Glomerular endothelial cell (primary cell): ENCODE data around the gene BPIFB3. TPM values are rescaled to one million over a fixed set of nuclear protein-coding genes. Genes with fewer than 3 reads are reported as not detected.
"Not testable (repeated sequence)": the region's sequence is repeated elsewhere in the genome, so short reads cannot be mapped to it uniquely, and the experiment has no call there.

Experiments used
- DNase-seq: peaks from one replicate; pipeline ENCODE4 v3.0.0-alpha.2; 2011; ENCODE audit warnings: low read depth, low spot score; ENCODE audit errors: extremely low read depth
- total RNA-seq: library from RNA; depleted of rRNA; stranded (reverse); fragments of >200 nt; gene quantifications from 2 replicates; pipeline ENCODE4 v1.2.3, GENCODE V29; 2015

The BPIFB3 gene
- total RNA-seq, 1 donor from 2014 or later = not detected

DNA sequence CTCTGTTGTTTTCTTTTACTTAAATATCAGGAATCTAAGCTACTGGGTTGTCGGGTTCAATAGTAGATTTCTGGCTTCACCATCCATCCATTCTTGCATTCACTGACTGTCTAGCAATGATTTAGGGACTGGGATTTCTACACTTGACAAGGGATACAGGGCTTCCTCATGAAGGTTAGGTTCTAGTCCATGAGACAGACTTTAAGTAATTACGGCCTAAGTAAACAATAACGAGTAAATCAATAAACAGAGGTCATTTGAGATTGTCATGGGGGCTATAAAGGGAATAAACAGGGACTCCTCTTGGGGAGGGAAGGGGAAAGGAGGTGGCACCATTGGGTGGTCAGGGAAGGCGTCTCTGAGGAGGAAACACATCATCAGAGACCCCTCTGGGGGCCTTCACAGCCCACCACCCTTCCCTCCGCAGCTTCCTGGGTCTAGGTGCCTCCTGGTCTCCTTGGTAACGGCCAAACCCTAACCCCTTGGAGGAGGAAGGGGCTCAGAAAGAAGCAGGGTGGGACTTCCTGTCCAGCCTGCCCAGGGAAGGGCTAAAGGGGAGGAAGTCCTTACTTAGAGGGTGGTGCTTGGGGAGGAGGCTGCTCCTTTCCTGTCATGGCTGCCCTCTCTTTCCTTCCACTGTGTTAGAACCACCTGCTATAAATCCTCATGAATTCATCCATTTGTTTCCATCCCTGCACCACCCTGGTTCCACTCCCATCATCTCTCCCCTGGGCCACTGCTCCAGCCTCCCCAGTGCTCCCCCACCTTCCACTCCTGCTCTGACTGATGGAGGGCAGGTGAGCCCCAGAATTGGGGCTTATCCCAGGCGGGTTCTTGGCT, 59.1 kb downstream of the BPIFB3 start:
- DNase-seq = no peak

DNA sequence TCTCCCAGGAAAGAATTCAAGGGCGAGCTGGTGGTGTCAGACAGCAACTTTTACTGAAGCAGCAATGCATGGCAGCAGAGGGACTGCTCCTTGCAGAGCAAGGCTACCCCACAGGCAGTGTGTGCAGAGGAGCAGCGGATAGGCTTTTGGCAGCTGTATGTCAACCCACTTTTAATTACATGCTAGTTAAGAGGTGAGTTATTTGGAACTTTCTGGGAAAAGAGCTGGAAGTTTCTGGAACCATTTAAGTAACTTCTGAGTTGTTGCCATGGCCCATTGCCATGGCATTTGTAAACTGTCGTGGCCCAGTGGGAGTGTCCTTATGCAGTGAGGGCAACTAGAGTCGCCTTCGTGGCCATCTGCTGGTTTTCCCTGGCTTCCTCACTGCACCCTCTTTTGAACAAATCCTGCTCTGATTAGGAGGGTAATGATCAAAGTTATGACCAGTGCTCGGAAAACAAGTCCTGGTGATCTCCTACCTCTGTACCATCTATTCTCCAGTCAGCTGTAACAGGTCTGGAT, 59.7 kb downstream of the BPIFB3 start:
- no peak for DNase-seq

DNA sequence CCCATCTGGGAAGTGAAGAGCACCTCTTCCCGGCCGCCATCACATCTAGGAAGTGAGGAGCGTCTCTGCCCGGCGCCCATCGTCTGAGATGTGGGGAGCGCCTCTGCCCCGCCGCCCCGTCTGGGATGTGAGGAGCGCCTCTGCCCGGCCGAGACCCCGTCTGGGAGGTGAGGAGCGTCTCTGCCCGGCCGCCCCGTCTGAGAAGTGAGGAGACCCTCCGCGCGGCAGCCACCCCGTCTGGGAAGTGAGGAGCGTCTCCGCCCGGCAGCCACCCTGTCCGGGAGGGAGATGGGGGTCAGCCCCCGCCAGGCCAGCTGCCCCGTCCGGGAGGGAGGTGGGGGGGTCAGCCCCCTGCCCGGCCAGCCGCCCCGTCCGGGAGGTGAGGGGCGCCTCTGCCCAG, 61.8 kb downstream of the BPIFB3 start:
- DNase-seq = not testable (repeated sequence)

DNA sequence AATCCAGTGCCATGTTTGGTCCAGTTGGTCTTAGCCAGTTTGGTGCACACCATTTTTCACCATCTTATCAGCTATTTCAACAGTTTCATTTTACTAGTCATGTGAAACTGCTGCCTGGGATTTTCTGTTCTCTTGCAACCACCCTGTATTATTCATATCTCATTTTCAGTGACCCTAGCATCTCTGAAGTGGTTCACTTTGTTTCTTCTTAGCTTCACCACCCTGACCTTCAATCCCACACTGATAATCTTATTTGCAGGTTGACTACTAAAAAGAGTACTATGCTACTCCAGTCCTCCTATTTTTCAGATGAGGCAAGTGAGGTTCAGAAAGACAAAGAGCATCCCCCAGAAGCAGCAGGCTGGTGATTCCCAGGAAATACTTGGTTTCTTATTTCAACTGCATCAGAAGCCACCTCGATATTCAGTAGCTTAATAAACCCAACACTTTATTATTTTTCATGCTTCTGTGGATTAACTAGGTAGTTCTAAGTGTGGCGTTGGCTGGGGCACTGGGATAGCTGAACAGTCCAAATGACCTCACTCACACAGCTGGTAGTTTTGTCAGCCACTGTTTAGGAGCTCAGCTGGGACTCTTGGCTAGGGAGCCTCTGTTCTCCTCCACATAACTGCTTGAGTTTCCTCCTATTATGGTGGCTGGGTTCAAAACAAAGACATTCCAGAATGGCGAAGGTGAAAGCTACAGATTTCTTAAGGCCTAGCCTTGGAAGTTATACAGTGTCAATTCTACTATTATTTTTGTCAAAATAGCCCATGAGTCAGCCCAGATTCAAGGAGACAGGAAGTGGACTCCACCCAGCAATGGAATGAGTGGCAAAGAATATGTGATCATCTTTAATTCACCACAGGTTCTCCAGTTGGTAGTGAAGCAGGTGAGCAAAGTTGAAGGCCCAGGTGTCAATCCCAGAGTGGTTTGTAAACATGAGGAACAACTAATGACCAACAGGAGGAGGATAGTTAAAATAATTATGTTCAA, 66.3 kb downstream of the BPIFB3 start:
- DNase-seq = no peak

DNA sequence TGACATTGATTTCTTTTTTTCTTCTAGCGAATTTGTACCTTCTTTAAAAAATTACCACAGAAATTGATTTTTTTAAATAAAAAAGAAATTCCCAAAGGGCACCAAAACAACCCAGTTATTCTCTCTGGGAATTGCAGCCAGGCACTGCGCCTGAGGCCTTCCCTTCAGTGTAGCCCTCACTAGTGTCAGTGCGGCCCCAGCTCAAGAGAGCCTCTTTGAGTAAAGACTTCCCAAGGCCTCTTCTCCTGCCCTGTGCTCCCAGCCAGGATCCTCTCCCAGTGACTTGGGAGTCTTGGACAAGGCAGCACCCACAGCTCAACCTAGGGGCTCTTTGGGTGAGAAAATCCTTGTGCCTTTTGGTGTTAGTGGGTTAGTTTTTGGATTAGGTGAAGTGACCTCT, 67.2 kb downstream of the BPIFB3 start:
- DNase-seq = no peak

DNA sequence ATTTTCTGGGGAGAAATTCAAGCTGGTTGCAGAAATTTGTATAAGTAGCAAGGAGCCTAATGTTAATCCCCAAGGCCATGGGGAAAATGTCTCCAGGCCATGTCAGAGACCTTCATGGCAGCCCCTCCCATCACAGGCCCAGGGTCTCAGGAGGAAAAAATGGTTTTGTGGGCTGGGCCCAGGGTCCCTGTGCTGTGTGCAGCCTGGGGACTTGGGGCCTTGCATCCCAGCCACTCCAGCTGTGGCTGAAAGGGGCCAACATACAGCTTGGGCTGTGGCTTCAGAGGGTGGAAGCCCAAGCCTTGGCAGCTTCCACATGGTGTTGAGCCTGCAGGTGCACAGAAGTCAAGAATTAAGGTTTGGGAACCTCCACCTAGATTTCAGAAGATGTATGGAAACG, 68.6 kb downstream of the BPIFB3 start:
- DNase-seq = not testable (repeated sequence)

Other genes with a start within 250 kb of the BPIFB3 start
- 96.8 and 108 TPM in 2 replicates for gene MAPRE1, start 233.9 kb upstream of the BPIFB3 start, total RNA-seq
- gene EFCAB8, start 195.0 kb upstream of the BPIFB3 start, total RNA-seq = 0.05 TPM in 1 of 2 replicates, not detected in the other
- not detected in 2 replicates for gene SUN5, start 49.5 kb upstream of the BPIFB3 start, total RNA-seq
- gene BPIFB2, start 46.2 kb upstream of the BPIFB3 start, total RNA-seq = not detected in 2 replicates
- not detected in 2 replicates for gene BPIFB6, start 22.3 kb upstream of the BPIFB3 start, total RNA-seq
- gene BPIFB4, start 25.7 kb downstream of the BPIFB3 start, total RNA-seq = not detected in 2 replicates
- not detected in 2 replicates for gene BPIFA2, start 114.3 kb downstream of the BPIFB3 start, total RNA-seq
- gene BPIFA3, start 163.4 kb downstream of the BPIFB3 start, total RNA-seq = not detected in 2 replicates
- gene BPIFA1, start 182.1 kb downstream of the BPIFB3 start, total RNA-seq = not detected in 2 replicates
- not detected in 2 replicates for gene BPIFB1, start 229.3 kb downstream of the BPIFB3 start, total RNA-seq